Fibroblast of skin of left quadriceps (primary cell): Measurements from ENCODE around the gene GPALPP1.
"Not testable (repeated sequence)": the region's sequence is repeated elsewhere in the genome, so short reads cannot be mapped to it uniquely, and the experiment has no call there.

Source experiments
- DNase-seq, 2 experiments: peaks; one replicate each; pipeline ENCODE4 v3.0.0-alpha.2; 2013; ENCODE audit warnings: low read depth in 2 of 2

GPALPP1 gene

DNA sequence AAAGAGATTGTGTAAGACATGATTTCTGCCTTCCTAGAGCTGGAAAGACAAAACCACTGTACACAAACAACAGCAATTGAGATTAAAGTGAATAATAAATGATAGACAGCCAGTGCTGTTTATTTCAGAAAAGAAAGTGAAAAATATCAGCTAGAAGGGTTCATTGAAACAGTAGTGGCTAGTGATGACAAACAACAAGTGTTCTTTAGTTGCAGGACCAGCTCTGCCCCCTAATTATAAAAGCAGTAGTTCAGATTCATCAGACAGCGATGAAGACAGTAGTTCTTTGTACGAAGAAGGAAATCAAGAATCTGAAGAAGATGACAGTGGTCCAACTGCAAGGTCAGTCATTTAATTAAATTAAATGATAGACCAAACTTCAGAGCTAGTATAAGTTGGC lies 14.8 kb downstream of the GPALPP1 start:
- no peak for DNase-seq

GRCh38 chr13:45007225-45007624 lies 17.9 kb downstream of the GPALPP1 start:
- DNase-seq = no peak

DNA sequence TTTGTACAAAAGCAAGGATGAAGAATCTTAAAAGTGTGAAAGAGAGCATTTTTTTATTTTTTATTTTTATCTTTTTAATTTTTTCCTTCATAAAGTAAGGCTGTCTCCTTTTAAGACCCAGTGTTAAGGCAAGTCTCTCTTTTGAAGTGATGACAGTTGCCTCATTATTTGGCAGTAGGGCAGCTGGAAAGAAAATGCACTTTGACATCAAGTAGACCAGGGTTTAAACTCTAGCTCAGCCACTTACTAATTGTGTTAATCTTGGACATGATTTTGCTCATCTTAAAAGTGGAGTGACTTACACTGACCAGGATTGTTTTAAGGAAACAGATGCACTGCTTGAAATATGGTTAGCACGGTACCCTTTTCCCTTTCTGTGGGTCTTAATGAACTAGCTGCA lies 18.5 kb downstream of the GPALPP1 start:
- DNase-seq = no peak

- DNase-seq = no peak
Measured at GRCh38 chr13:45011198-45011597, 21.9 kb downstream of the GPALPP1 start.

- DNase-seq = no peak
Measured at GRCh38 chr13:45015300-45015699, 26.0 kb downstream of the GPALPP1 start.

DNA sequence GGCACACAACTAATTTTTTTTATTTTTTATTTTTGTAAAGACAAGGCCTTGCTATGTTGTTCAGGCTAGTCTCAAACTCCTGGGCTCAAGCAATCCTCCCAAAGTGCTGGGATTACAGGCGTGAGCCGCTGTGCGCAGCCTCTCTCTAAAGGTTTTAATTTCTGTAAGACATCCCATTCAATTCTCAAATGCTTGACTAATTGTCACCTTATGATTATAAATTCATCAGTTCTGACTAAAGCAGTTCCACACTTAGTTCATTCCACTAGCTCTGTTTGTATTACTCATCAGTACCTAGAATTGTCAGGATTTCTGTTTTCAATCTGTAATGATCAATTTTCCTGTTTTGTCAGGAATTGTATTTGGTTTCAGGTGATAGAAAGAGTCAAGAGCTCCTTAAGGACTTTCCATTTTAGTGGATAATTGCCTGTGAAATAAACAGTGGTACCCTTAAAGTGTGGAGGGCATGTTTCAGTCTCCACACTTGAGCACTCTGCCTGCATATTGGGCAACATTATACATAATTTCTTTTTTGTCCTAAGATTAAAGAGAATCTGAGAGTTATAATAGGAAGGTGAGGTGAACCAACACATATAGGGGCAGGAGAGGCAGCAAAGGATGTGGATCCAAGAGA lies 27.6 kb downstream of the GPALPP1 start:
- DNase-seq = no peak

- DNase-seq = not testable (repeated sequence)
Measured at GRCh38 chr13:45019981-45020380, 30.6 kb downstream of the GPALPP1 start.

- no peak for DNase-seq
Measured at GRCh38 chr13:45021250-45021649, 31.9 kb downstream of the GPALPP1 start.

DNA sequence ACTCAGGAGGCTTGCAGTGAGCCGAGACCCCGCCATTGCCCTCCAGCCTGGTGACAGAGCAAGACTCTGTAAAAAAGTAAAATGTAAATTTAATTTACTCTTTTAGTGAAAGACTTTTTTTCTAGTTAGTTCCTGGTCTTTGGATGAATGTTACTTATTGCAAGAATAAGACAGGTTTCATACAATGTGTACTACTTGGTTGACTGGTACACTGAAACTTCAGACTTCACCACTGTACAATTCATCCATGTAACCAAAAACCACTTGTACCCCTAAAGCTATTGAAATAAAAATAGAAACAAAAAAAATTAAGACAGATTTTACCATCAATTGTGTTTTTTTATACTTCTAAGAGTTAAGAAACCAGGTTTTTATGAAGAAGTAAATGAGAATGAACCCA lies 35.5 kb downstream of the GPALPP1 start:
- DNase-seq = no peak

GRCh38 chr13:45034342-45034741 lies 45.0 kb downstream of the GPALPP1 start:
- DNase-seq = no peak

GRCh38 chr13:45036206-45036605 lies 46.9 kb downstream of the GPALPP1 start:
- DNase-seq = no peak

DNA sequence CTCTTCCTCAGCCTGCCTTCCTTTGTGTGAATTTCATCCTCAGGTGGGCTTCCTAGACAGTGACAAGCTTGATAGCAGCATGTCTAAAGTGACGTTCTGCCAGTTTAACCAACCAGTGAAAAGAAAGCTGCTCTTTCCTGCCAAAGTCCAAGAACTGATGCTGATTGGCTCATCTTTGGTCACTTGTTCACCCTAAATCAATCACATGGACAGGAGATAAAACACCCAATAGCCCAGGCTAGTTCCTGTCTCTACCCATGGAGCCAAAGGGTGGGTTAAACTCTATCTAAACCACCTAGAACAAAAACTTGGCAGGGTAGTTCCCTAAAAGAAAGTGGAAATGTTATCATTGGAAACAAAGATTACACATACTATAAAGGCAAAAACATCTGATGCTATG lies 50.8 kb downstream of the GPALPP1 start:
- no peak for DNase-seq

GRCh38 chr13:45040622-45041021 lies 51.3 kb downstream of the GPALPP1 start:
- DNase-seq = no peak

GRCh38 chr13:45042539-45042938 lies 53.2 kb downstream of the GPALPP1 start:
- no peak for DNase-seq

DNA sequence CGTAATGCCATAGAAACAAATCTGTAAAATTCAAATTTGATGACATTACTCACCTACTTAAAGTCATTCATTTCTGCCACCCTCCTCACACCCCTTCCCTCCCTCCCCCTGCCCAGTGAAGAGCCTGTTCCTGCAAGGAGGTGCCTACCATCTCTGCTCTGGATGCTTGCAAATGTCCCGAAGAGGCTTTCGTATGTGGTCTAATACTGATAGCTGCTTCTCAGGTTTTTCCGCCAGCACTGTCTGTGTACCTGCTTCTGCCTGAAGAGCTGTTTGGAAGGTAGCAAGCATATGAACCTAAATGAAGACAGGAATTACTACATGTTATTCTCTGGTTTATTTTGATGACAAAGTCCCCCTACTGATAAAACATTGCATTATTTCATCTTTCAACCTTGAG lies 57.1 kb downstream of the GPALPP1 start:
- no peak for DNase-seq

- peak; percentile 64 to 68 for DNase-seq
Measured at GRCh38 chr13:45047394-45048310, 58.3 kb downstream of the GPALPP1 start.

- no peak for DNase-seq
Measured at GRCh38 chr13:45048890-45049407, 59.6 kb downstream of the GPALPP1 start.

DNA sequence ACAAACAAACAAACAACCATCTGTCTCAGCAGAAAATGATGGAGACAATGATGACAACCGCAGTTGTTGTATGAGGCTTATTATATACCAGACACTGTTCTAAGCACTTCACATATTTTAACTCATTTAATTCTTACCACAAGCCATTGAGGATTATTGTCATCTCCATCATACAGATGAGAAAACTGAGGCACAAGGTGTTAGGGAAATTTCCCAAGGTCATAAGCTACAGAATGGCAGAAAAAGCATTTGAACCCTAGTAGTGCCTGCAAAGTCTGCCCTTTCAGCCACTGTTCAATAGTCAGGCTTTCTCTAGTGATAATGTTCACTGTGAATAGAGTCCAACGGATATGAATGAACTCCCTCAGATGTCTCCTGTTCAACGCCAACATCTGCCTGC lies 60.1 kb downstream of the GPALPP1 start:
- no peak for DNase-seq

DNA sequence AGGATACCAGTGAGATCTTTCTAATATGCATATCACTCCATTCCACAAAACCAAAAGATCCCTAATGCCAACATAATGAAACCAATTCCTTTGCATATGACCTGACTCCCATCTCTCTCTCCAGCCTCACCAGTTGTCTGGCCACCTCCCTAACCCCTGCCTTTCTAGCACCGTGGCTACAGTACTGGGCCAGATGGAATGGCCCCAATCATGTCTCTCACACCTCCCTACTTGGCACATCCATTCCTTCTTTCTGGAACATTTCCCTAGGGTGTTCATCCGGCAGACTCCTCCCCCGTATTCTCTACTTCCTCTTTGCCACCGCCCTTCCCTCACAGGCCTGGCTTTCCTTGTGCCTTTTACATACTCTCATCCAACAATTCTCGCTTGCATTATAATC lies 62.0 kb downstream of the GPALPP1 start:
- no peak for DNase-seq

- DNase-seq = peak; percentile 86 to 91
Measured at GRCh38 chr13:45055198-45055901, 66.0 kb downstream of the GPALPP1 start.

DNA sequence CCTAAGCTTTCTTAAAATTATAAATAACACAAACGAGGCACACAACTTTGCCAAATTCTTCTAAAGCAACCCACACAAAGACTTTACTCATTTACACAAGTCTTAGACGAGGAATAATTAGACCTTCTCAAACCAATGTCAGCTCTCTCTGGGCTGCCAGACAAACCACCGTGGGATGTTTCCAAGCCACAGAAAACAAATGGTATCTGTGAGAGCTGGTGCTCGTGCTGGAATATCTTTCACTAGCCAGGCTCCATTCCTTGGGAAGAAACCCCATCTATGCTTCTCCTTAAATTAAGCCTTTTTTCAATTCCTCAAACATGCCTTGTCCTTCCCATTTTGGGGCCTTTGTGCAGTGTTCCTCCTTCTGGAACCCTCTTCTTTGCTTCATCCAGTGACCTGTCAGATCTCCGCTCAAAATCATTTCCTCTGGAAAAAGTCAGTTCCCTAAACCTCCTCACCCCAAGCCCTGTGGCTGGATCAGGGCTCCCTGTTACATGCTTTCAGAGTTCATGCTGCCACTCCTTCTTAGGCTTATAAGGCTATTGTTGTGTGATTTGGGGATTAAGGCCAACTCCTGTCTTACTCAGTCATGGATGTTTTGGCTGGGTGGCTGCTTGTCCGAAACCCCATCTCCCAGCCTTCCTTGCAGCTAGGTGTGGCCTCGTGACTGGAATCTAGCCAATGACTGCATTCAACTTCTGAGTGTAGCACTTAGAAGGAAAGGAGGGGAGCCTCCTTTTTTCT lies 66.7 kb downstream of the GPALPP1 start:
- peak; percentile 19 to 27 for DNase-seq

GRCh38 chr13:45060062-45060461 lies 70.7 kb downstream of the GPALPP1 start:
- no peak for DNase-seq
